Right atrium auricular region (tissue), 2 donors: ENCODE measurements around the gene IFNL1. TPM values are rescaled to one million over a fixed set of nuclear protein-coding genes. Genes with fewer than 3 reads are reported as not detected.
"Not testable (repeated sequence)": the region's sequence is repeated elsewhere in the genome, so short reads cannot be mapped to it uniquely, and the experiment has no call there.

Experiments used
- DNase-seq: peaks from one replicate; pipeline ENCODE4 v3.0.0-alpha.2; 2019; ENCODE audit warnings: low spot score
- H3K27ac ChIP-seq, 2 donors: fragments of 200-600 bp; sonication (generic); 1 replicate in 1 of 2; 2 replicates in 1 of 2; pipeline ENCODE4 v1.5.1; 2016 to 2019
- H3K27me3 ChIP-seq, 2 donors: fragments of 200-600 bp; sonication (generic); one replicate each; pipeline versions ENCODE4 v1.5.1 to v1.6.0; 2017 to 2019
- H3K36me3 ChIP-seq: fragments of 200-600 bp; sonication (generic); one replicate; pipeline ENCODE4 v1.5.1; 2016
- H3K4me1 ChIP-seq, 2 donors: fragments of 200-600 bp; sonication (generic); one replicate each; pipeline versions ENCODE4 v1.5.1 to v1.6.0; 2017 to 2019
- H3K4me3 ChIP-seq, 2 donors: fragments of 200-600 bp; sonication (generic); 1 replicate in 1 of 2; 2 replicates in 1 of 2; pipeline ENCODE4 v1.5.1; 2017 to 2019; ENCODE audit warnings: mild to moderate bottlenecking in 1 of 2, moderate library complexity in 1 of 2
- H3K9me3 ChIP-seq, 2 donors: fragments of 200-600 bp; sonication (generic); one replicate each; pipeline ENCODE4 v1.5.1; 2019
- total RNA-seq, 2 donors: library from RNA; depleted of rRNA; stranded (reverse); fragments of >200 nt; gene quantifications; one replicate each; pipeline ENCODE4 v1.1.0, GENCODE V29; 2016
- TF ChIP-seq, protein P1 (sequence below), 2 donors: fragments of 200-600 bp; sonication (generic); IDR thresholded peaks; one replicate each; pipeline ENCODE4 v1.5.1; 2019; ENCODE audit warnings: antibody characterized with exemption in 2 of 2

Gene IFNL1
- total RNA-seq, 2 donors from 2014 or later: not detected

DNA sequence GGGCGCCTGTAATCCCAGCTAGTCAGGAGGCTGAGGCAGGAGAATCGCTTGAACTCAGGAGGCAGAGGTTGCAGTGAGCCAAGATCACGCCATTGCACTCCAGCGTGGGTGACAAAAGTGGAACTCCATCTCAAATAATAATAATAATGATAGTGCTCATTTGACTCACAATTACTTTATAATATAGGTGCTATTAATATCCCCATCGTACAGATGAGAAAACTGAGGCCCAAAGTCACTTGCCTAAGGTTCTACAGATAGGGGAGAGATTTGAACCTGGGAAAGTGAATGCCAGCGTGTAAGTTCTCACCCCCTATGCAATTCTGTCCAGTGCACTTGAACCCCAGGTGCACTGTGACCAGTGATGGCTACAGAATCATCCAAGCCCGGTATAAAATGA lies 33.7 kb downstream of the IFNL1 start:
- Histone ChIP-seq H3K36me3 (no peaks in the 10 kb centered on the region), H3K4me1 (peaks cover 0 to 6% of the 10 kb centered on the region in 2 donors), H3K27ac (no peak overlapping the region), H3K9me3 (no peaks in the 10 kb centered on the region), H3K4me3 (no peak overlapping the region), H3K27me3 (no peaks in the 10 kb centered on the region)
- TF ChIP-seq, protein P1, sequence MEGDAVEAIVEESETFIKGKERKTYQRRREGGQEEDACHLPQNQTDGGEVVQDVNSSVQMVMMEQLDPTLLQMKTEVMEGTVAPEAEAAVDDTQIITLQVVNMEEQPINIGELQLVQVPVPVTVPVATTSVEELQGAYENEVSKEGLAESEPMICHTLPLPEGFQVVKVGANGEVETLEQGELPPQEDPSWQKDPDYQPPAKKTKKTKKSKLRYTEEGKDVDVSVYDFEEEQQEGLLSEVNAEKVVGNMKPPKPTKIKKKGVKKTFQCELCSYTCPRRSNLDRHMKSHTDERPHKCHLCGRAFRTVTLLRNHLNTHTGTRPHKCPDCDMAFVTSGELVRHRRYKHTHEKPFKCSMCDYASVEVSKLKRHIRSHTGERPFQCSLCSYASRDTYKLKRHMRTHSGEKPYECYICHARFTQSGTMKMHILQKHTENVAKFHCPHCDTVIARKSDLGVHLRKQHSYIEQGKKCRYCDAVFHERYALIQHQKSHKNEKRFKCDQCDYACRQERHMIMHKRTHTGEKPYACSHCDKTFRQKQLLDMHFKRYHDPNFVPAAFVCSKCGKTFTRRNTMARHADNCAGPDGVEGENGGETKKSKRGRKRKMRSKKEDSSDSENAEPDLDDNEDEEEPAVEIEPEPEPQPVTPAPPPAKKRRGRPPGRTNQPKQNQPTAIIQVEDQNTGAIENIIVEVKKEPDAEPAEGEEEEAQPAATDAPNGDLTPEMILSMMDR (IDR thresholded peaks at IDR 0.05): no peak
- no peak for DNase-seq

- Histone ChIP-seq H3K36me3 (no peaks in the 10 kb centered on the region), H3K27ac (no peak overlapping the region), H3K4me3 (no peak overlapping the region), H3K4me1 (peaks cover 0 to 11% of the 10 kb centered on the region in 2 donors), H3K9me3 (no peaks in the 10 kb centered on the region), H3K27me3 (no peaks in the 10 kb centered on the region)
- TF ChIP-seq, protein P1 (IDR thresholded peaks at IDR 0.05): no peak
- no peak for DNase-seq
Observed at GRCh38 chr19:39332293-39332692, 36.1 kb downstream of the IFNL1 start.

DNA sequence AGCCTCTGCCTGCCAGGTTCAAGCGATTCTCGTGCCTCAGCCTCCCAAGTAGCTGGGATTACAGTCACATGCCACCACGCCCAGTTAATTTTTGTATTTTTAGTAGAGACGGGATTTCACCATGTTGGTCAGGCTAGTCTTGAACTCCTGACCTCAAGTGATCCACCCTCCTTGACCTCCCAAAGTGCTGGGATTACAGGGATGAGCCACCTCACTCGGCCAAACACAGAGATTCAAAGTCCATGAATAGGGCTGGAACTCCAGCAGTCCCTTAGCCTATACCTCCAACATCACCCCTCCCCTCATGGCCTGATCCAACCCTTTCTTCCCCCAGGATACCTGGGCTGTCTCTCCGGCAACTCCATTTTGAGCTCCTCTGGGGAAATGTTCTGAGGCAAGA lies 36.5 kb downstream of the IFNL1 start:
- not testable (repeated sequence) for H3K36me3 ChIP-seq, H3K4me3 ChIP-seq, H3K27me3 ChIP-seq, DNase-seq, H3K27ac ChIP-seq, H3K9me3 ChIP-seq
- peaks cover 0 to 11% of the 10 kb centered on the region in 2 donors for H3K4me1 ChIP-seq

DNA sequence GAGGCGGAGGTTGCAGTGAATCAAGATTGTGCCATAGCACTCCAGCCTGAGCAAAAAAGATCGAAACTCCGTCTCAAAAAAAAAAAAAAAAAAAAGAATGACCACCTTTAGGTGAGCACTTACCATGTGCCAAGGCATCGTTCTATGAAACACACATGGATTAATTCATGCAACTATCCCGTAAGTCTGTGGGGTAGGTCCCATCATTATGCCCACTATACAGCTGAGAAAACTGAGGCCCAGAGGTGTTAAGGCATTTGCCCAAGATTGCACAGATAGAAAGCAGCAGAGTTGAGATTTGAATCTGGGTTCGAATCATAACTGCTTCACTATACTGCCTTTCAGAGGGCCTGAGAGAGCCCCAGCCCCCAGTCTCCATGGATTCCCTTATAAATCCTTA lies 37.3 kb downstream of the IFNL1 start:
- no peak overlapping the region for H3K27ac ChIP-seq
- no peaks in the 10 kb centered on the region for H3K9me3 ChIP-seq
- H3K4me1 ChIP-seq: peaks cover 0 to 5% of the 10 kb centered on the region in 2 donors
- TF ChIP-seq, protein P1 (IDR thresholded peaks at IDR 0.05): no peak
- no peaks in the 10 kb centered on the region for H3K36me3 ChIP-seq
- DNase-seq: no peak
- H3K4me3 ChIP-seq: no peak overlapping the region
- H3K27me3 ChIP-seq: no peaks in the 10 kb centered on the region

GRCh38 chr19:39334444-39334976 lies 38.3 kb downstream of the IFNL1 start:
- TF ChIP-seq, protein P1 (IDR thresholded peaks at IDR 0.05): no peak
- H3K36me3 ChIP-seq: no peaks in the 10 kb centered on the region
- DNase-seq: no peak
- no peaks in the 10 kb centered on the region for H3K27me3 ChIP-seq
- no peaks in the 10 kb centered on the region for H3K9me3 ChIP-seq
- peaks cover 0 to 5% of the 10 kb centered on the region in 2 donors for H3K4me1 ChIP-seq
- H3K4me3 ChIP-seq: no peak overlapping the region
- H3K27ac ChIP-seq: peak overlapping the region in 1 of 2 donors; percentile 70

DNA sequence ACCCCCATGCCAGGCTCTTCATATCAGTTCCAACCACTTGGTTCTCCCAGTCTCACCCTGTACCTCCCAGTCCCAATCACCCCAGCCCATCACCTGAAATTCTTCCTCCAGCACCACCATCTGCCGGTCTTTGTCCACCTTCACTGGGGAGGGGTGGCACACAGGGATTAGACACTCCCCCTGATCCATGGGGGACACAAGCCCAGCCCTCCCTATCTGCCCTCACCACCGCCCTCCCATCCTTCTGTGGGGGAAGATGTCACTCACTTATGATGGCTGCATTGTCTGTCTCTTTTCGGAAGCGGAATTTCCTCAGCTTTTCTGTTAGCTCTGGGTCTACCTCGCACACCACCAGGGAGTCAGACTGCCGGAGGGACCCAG lies 39.0 kb downstream of the IFNL1 start:
- Histone ChIP-seq H3K27ac (peak overlapping the region; percentile 69 to 70), H3K27me3 (no peaks in the 10 kb centered on the region), H3K4me3 (peak overlapping the region; percentile 28 to 44), H3K9me3 (no peaks in the 10 kb centered on the region), H3K36me3 (no peaks in the 10 kb centered on the region), H3K4me1 (peaks cover 0 to 5% of the 10 kb centered on the region in 2 donors)
- TF ChIP-seq, protein P1 (IDR thresholded peaks at IDR 0.05): no peak
- no peak for DNase-seq
